Testis (tissue), 3 donors: ENCODE results near the gene KCNJ15. TPM values are rescaled to one million over a fixed set of nuclear protein-coding genes. Genes with fewer than 3 reads are reported as not detected.

Source experiments
- DNase-seq: peaks from one replicate; pipeline ENCODE4 v3.0.0-alpha.2; 2019
- H3K27ac ChIP-seq, 2 donors: fragments of 200-600 bp; sonication (generic); one replicate each; pipeline ENCODE4 v1.5.1; 2019
- H3K27me3 ChIP-seq: fragments of 200-600 bp; sonication (generic); one replicate; pipeline ENCODE4 v1.5.1; 2019
- H3K36me3 ChIP-seq: fragments of 200-600 bp; sonication (generic); one replicate; pipeline ENCODE4 v1.5.1; 2017; ENCODE audit warnings: low read depth; ENCODE audit errors: missing control alignments
- H3K4me1 ChIP-seq: fragments of 200-600 bp; sonication (generic); one replicate; pipeline ENCODE4 v1.5.1; 2019
- H3K4me3 ChIP-seq, 2 donors: fragments of 200-600 bp; sonication (generic); one replicate each; pipeline ENCODE4 v1.5.1; 2017 to 2019
- H3K9me3 ChIP-seq: fragments of 200-600 bp; sonication (generic); one replicate; pipeline ENCODE4 v1.5.1; 2017
- POLR2A ChIP-seq: fragments of 450-650 bp; IDR thresholded peaks from one replicate; pipeline ENCODE4 v1.6.1; 2017; ENCODE audit warnings: antibody characterized with exemption, mild to moderate bottlenecking, moderate library complexity
- WGBS, 2 donors: methylation state at CpG; one replicate each; pipeline ENCODE4 v1.1.5; 2018; 5-methylcytosine and 5-hydroxymethylcytosine counted together
- intact Hi-C: fragments of 100-400 bp; cut with DNase I; formaldehyde crosslinking; loops from one replicate; pipeline ENCODE4 v1.15.1; 2023; ENCODE audit warnings: low total_unique reads
- polyA plus RNA-seq: library from polyadenylated mRNA; stranded (reverse); fragments of 350-450 nt; fragmentation: Illumina TruSeq; extraction: RNeasy Lipid Tissue Mini Kit (QIAGEN cat#74804); gene quantifications from one replicate; pipeline ENCODE4 v1.2.3, GENCODE V29; 2014; ENCODE audit warnings: low read depth, low replicate concordance; ENCODE audit not compliant: insufficient read depth
- total RNA-seq, 2 donors: library from RNA; depleted of rRNA; stranded (reverse); fragments of >200 nt; gene quantifications; one replicate each; pipeline ENCODE4 v1.2.3, GENCODE V29; 2016
- TF ChIP-seq, protein P1 (sequence below), 3 experiments: fragments of 450-650 bp in 2 of 3; fragments of 200-600 bp in 1 of 3; sonication (generic) in 1 of 3; IDR thresholded peaks; one replicate each; pipeline ENCODE4 v1.5.1; 2016 to 2019; ENCODE audit warnings: antibody characterized with exemption in 3 of 3, mild to moderate bottlenecking in 2 of 3, moderate library complexity in 1 of 3

Gene KCNJ15
- total and polyA plus RNA-seq, 3 donors from 2014 or later: 4.9 to 13.0 (median 6.4) TPM

DNA sequence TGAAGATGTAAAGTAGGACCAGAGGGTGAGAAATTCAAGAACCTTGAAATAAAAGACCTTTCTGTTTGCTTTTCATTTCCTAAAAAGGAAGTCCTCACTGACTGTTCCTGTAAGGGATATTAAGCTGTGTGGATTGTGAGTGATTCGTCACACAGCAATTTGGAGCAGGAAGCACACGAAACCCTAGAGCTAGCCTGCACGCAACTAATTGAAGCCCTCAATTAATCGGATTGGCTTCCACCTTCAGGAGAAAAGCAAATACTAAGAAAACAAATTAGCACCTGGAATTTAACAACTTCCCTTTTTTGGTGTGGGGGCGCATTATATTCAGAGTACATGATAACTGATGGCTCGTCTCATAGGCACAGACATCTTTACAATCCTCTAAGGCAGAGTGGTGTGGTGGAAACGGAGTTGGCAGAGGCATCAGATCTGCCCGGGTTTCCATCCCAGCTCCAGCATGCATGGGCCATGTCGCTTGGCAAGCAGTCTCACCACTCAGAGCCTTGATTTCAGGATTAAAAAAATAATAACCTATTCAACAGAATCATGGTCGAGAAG is 95.2 kb downstream of the KCNJ15 start:
- no peak for DNase-seq
- Histone ChIP-seq H3K27ac (no peak overlapping the region), H3K4me1 (peaks cover 5% of the 10 kb centered on the region), H3K9me3 (no peaks in the 10 kb centered on the region), H3K4me3 (no peak overlapping the region), H3K36me3 (no peaks in the 10 kb centered on the region), H3K27me3 (no peaks in the 10 kb centered on the region)
- 66 to 76% methylated on average over 10 of the region's 10 CpGs for WGBS, 2 donors
- intact Hi-C loops: loop anchor here (5.0 to 10.0 kb wide), 2 partner anchors 135 to 187 kb away; no protein-coding TSS in a partner anchor
- no peak for TF ChIP-seq POLR2A
- TF ChIP-seq, protein P1, sequence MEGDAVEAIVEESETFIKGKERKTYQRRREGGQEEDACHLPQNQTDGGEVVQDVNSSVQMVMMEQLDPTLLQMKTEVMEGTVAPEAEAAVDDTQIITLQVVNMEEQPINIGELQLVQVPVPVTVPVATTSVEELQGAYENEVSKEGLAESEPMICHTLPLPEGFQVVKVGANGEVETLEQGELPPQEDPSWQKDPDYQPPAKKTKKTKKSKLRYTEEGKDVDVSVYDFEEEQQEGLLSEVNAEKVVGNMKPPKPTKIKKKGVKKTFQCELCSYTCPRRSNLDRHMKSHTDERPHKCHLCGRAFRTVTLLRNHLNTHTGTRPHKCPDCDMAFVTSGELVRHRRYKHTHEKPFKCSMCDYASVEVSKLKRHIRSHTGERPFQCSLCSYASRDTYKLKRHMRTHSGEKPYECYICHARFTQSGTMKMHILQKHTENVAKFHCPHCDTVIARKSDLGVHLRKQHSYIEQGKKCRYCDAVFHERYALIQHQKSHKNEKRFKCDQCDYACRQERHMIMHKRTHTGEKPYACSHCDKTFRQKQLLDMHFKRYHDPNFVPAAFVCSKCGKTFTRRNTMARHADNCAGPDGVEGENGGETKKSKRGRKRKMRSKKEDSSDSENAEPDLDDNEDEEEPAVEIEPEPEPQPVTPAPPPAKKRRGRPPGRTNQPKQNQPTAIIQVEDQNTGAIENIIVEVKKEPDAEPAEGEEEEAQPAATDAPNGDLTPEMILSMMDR (IDR thresholded peaks at IDR 0.05): no peak

DNA sequence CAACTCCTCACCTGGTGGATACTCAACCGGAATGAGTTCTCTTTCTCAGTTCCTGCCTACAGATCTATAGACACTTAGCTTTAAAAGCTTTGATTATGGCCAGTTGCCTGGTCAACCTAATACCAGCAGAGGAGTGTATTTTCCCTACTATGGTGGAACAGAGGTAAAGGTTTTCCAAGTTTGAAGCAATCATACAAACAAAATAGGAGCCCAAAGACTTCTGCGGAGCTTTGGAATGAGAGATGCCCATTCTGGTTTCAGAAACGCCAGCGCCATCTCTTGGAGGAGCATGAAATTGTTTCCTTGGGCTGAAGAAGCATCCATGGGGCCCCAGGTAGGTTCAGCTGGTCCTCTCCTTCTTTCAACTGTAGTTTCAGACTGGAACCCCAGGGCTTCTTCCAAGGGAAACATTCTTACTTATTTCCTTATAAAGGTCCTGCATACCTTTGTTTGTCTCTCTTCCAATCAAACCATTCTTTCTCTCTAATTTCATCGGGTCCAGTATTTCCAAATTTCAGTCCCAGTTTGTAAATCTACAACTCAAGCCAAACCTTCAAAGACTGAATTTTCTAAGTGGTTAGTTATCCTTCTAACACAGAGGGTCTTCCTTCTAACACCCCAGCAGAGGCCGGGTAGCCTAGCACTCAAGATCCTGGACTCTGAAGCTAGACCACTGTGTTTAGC is 95.9 kb downstream of the KCNJ15 start:
- H3K27me3 ChIP-seq: no peaks in the 10 kb centered on the region
- intact Hi-C loops: loop anchor here (5.0 to 10.0 kb wide), 2 partner anchors 135 to 188 kb away; no protein-coding TSS in a partner anchor
- H3K9me3 ChIP-seq: no peaks in the 10 kb centered on the region
- H3K4me1 ChIP-seq: peaks cover 5% of the 10 kb centered on the region
- TF ChIP-seq, protein P1 (IDR thresholded peaks at IDR 0.05): peak; percentile 50 to 63 (median 62)
- TF ChIP-seq POLR2A: no peak
- H3K4me3 ChIP-seq: no peak overlapping the region
- 61 to 69% methylated on average over 6 of the region's 6 CpGs for WGBS, 2 donors
- DNase-seq: peak; percentile 78
- no peaks in the 10 kb centered on the region for H3K36me3 ChIP-seq
- H3K27ac ChIP-seq: no peak overlapping the region

DNA sequence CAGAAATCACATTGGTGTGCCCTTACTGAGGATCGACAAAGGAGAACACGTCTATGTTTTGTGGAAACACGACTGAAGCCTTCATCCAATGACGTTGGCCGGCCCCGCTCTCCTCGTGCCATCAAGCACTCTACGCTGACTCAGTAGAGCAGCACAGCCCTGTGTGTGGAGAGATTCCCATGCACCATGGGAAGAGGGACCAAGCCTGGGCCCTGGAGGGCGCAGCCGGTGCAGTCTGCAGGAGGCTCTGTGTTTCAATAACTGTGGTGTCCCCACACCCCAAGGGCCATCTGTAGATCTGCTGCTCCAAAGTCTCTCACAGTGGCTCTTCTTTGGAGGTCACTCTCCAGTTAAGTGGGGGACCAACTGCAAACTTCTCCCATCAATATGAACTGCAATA is 97.4 kb downstream of the KCNJ15 start:
- TF ChIP-seq POLR2A: no peak
- TF ChIP-seq, protein P1 (IDR thresholded peaks at IDR 0.05): no peak
- intact Hi-C loops: loop anchor here (5.0 to 10.0 kb wide), 2 partner anchors 137 to 189 kb away; no protein-coding TSS in a partner anchor
- no peaks in the 10 kb centered on the region for H3K9me3 ChIP-seq
- H3K36me3 ChIP-seq: no peaks in the 10 kb centered on the region
- H3K27ac ChIP-seq: no peak overlapping the region
- no peak overlapping the region for H3K4me3 ChIP-seq
- 96 to 97% methylated on average over 8 to 10 of the region's 10 CpGs for WGBS, 2 donors
- H3K4me1 ChIP-seq: peaks cover 5% of the 10 kb centered on the region
- no peaks in the 10 kb centered on the region for H3K27me3 ChIP-seq
- DNase-seq: no peak

DNA sequence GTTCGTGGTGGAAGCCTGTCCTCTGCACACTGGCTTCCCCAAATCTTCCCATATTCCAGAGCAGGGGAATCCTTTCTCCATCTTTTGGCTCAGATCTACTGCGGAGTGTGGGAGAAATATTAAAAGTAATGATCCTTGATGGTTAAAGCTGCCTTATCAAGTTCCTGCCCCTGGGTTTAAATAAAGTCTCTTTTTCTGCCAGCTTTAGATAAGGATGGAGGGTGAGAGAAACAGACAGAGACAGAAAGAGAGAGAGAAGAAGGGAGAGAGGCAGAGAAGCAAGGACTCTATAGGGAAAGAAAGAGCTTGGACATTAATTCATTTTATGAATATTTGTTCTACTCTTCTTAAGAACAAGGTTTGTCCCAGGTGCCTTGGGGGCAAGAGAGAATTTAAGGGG is 98.0 kb downstream of the KCNJ15 start:
- no peak overlapping the region for H3K27ac ChIP-seq
- no peak for DNase-seq
- H3K36me3 ChIP-seq: no peaks in the 10 kb centered on the region
- H3K9me3 ChIP-seq: no peaks in the 10 kb centered on the region
- intact Hi-C loops: loop anchor here (5.0 to 10.0 kb wide), 2 partner anchors 137 to 190 kb away; no protein-coding TSS in a partner anchor
- H3K4me1 ChIP-seq: peaks cover 5% of the 10 kb centered on the region
- H3K4me3 ChIP-seq: no peak overlapping the region
- no peaks in the 10 kb centered on the region for H3K27me3 ChIP-seq
- WGBS, 2 donors: 73 to 82% methylated on average over 2 of the region's 2 CpGs
- TF ChIP-seq, protein P1 (IDR thresholded peaks at IDR 0.05): no peak
- no peak for TF ChIP-seq POLR2A
